ENCODE data around the gene SAYSD1.

The SAYSD1 gene

DNA sequence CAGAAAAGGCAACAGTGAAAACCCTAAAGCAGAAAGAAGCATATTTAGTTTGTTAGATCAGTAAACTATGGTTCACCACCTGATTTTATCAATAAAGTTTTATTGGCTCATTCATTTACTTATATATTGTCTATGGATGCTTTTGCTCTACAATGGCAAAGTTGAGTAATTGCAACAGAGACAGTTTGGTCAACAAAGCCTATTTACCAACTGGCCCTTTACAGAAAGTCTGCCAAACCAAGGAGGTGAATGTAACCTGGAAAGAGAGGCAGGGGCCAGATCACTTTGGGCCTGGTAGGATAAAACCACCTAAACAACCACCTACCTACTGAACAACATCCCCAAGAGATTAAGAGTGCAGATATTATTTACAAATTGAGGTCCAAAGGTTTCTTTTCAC, 19.4 kb downstream of the SAYSD1 start:
- Histone ChIP-seq H3K27me3 (ENCODE audit: insufficient read depth, low read length, poor library complexity, severe bottlenecking) (no peaks in the 10 kb centered on the region), H3K9ac (ENCODE audit: low read depth, low read length, poor library complexity, severe bottlenecking) (no peak overlapping the region), H3K9me2 (replicated peaks; ENCODE audit: low read depth, low read length) (no peaks in the 10 kb centered on the region), H2AFZ (ENCODE audit: low read length) (no peak overlapping the region), H3K36me3 (ENCODE audit: insufficient read depth, low read length) (no peaks in the 10 kb centered on the region), H3K79me2 (ENCODE audit: insufficient read depth, low read length) (no peaks in the 10 kb centered on the region), H3K4me2 (ENCODE audit: low read depth, low read length, poor library complexity, severe bottlenecking) (no peak overlapping the region), H3K4me1 (ENCODE audit: insufficient read depth, low read length, poor library complexity, severe bottlenecking) (peaks cover 17% of the 10 kb centered on the region), H3K4me3 (ENCODE audit: low read length, poor library complexity, severe bottlenecking) (no peak overlapping the region), H3K9me3 (ENCODE audit: insufficient read depth, low read depth, low read length) (no peaks in the 10 kb centered on the region), H3F3A (ENCODE audit: low read depth) (no peaks in the 10 kb centered on the region), H4K20me1 (ENCODE audit: insufficient read depth, low read length, poor library complexity, severe bottlenecking) (no peaks in the 10 kb centered on the region)
- TF ChIP-seq EZH2phosphoT487 (IDR thresholded peaks at IDR 0.05; ENCODE audit: borderline replicate concordance): no peak
- TF ChIP-seq CTCF (conservative IDR thresholded peaks at IDR 0.05; ENCODE audit: low read length): no peak

GRCh38 chr6:39093149-39093708, 21.8 kb downstream of the SAYSD1 start:
- Histone ChIP-seq H2AFZ (ENCODE audit: low read length) (no peak overlapping the region), H3K9me2 (replicated peaks; ENCODE audit: low read depth, low read length) (no peaks in the 10 kb centered on the region), H4K20me1 (ENCODE audit: insufficient read depth, low read length, poor library complexity, severe bottlenecking) (no peaks in the 10 kb centered on the region), H3K4me3 (ENCODE audit: low read length, poor library complexity, severe bottlenecking) (no peak overlapping the region), H3K36me3 (ENCODE audit: insufficient read depth, low read length) (no peaks in the 10 kb centered on the region), H3K79me2 (ENCODE audit: insufficient read depth, low read length) (no peaks in the 10 kb centered on the region), H3K27me3 (ENCODE audit: insufficient read depth, low read length, poor library complexity, severe bottlenecking) (no peaks in the 10 kb centered on the region), H3K9ac (ENCODE audit: low read depth, low read length, poor library complexity, severe bottlenecking) (no peak overlapping the region), H3K4me2 (ENCODE audit: low read depth, low read length, poor library complexity, severe bottlenecking) (no peak overlapping the region), H3K4me1 (ENCODE audit: insufficient read depth, low read length, poor library complexity, severe bottlenecking) (peaks cover 29% of the 10 kb centered on the region), H3K9me3 (ENCODE audit: insufficient read depth, low read depth, low read length) (no peaks in the 10 kb centered on the region), H3F3A (ENCODE audit: low read depth) (no peaks in the 10 kb centered on the region)
- TF ChIP-seq CTCF (conservative IDR thresholded peaks at IDR 0.05; ENCODE audit: low read length): no peak
- TF ChIP-seq EZH2phosphoT487 (IDR thresholded peaks at IDR 0.05; ENCODE audit: borderline replicate concordance): no peak

GRCh38 chr6:39092124-39092523, 22.9 kb downstream of the SAYSD1 start:
- Histone ChIP-seq H3K9me3 (ENCODE audit: insufficient read depth, low read depth, low read length) (no peaks in the 10 kb centered on the region), H3K36me3 (ENCODE audit: insufficient read depth, low read length) (no peaks in the 10 kb centered on the region), H3K9me2 (replicated peaks; ENCODE audit: low read depth, low read length) (no peaks in the 10 kb centered on the region), H3K4me2 (ENCODE audit: low read depth, low read length, poor library complexity, severe bottlenecking) (no peak overlapping the region), H3F3A (ENCODE audit: low read depth) (no peaks in the 10 kb centered on the region), H3K4me3 (ENCODE audit: low read length, poor library complexity, severe bottlenecking) (no peak overlapping the region), H3K79me2 (ENCODE audit: insufficient read depth, low read length) (no peaks in the 10 kb centered on the region), H3K27me3 (ENCODE audit: insufficient read depth, low read length, poor library complexity, severe bottlenecking) (no peaks in the 10 kb centered on the region), H3K9ac (ENCODE audit: low read depth, low read length, poor library complexity, severe bottlenecking) (no peak overlapping the region), H4K20me1 (ENCODE audit: insufficient read depth, low read length, poor library complexity, severe bottlenecking) (no peaks in the 10 kb centered on the region), H2AFZ (ENCODE audit: low read length) (no peak overlapping the region), H3K4me1 (ENCODE audit: insufficient read depth, low read length, poor library complexity, severe bottlenecking) (peaks cover 29% of the 10 kb centered on the region)
- peak; percentile 72 for TF ChIP-seq CTCF (conservative IDR thresholded peaks at IDR 0.05; ENCODE audit: low read length)
- no peak for TF ChIP-seq EZH2phosphoT487 (IDR thresholded peaks at IDR 0.05; ENCODE audit: borderline replicate concordance)
